NOMO-1 (cell line): ENCODE measurements around the gene RDH14.

Experiments used
- DNase-seq, 2 experiments: peaks; one replicate each; lab custom pipeline; 2025; ENCODE audit not compliant: unreplicated experiment in 2 of 2; lab: John Stamatoyannopoulos, UW

The RDH14 gene, protein sequence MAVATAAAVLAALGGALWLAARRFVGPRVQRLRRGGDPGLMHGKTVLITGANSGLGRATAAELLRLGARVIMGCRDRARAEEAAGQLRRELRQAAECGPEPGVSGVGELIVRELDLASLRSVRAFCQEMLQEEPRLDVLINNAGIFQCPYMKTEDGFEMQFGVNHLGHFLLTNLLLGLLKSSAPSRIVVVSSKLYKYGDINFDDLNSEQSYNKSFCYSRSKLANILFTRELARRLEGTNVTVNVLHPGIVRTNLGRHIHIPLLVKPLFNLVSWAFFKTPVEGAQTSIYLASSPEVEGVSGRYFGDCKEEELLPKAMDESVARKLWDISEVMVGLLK

DNA sequence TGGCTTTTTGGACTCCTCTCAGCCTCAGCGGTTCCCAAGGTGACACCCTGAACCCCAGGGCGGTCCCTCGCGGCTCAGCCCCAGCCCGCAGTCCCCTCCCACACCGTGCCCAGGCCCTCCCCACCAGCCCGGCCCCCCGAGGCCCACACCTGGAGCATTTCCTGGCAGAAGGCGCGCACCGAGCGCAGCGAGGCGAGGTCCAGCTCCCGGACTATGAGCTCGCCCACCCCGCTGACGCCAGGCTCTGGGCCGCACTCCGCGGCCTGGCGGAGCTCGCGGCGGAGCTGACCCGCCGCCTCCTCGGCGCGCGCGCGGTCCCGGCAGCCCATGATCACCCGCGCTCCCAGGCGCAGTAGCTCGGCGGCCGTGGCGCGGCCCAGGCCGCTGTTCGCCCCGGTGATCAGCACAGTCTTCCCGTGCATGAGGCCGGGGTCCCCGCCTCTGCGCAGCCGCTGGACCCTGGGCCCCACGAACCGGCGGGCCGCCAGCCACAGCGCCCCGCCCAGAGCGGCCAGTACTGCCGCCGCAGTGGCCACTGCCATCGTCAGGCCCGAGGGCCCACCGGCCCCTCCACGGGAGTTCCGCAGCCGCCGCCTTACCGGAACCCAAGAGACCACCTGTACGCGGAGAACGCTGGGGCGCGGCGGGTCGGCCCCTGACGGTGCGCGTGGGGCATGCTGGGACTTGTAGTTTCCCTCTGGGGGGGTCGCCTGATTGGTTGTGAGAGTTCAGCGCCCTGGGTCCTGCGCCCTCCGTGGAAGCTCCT, at the start of gene RDH14:
Gene RDH14, minus strand, starts transcription at position 623 of the 766 bp plus-strand sequence. Its CDS starts 81 bp downstream, at position 542.
- DNase-seq, result peak; percentile 90 to 92

DNA sequence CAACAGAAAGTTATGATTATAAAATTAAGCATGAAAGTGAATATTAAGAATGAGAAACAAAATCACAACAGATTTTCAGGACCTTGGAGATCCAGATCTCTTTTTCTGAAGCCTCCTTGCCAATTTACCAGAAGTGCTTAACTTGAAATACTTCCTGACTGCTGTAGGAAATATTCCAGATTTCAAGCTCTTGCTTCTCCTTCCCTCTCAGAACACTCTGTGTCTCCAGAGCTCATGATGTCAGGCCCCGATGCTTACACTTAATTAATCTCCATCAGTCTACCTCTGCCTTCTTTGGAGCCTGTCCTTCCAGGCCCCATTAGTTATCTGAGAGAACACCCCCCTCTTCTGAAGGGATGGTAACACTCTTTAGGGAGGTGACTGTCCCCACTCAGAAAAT, 49.6 kb upstream of the RDH14 start:
- no peak for DNase-seq

DNA sequence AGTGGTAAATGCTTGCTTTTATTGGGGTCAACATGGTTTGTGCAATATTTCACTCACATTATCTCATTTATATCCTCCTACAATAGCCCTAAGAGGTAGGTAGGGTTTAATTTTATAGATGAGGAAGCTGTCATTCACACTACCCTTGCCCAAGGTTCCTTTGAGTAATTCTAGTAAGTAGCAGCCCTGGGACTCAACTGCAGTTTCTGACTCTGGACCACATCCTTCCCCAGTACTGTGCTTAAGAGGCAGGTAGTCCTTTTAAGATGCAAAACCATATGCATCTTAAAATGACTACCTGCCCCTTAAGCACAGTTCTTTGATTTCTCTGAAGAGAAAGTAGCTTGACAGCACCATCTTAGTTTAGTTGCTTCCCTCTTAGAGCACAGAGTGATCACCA, 44.7 kb upstream of the RDH14 start:
- no peak for DNase-seq

DNA sequence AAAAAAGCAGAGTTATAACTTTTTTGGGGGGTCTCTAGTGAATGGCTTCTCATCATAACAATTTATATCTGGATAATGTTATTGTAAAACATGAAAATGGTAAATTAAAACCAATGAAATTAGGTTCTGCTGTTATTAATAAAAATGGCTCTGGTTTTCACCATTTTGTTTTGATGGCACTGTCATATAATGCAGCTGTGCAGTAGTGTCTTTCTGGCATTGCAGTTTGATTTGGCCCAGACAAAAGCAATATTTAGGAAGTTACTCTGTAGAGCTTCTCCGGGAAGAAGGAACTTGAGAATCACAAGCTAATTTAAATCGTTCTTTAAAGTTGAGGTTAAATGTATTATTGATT, 44.1 kb upstream of the RDH14 start:
- DNase-seq, result no peak

DNA sequence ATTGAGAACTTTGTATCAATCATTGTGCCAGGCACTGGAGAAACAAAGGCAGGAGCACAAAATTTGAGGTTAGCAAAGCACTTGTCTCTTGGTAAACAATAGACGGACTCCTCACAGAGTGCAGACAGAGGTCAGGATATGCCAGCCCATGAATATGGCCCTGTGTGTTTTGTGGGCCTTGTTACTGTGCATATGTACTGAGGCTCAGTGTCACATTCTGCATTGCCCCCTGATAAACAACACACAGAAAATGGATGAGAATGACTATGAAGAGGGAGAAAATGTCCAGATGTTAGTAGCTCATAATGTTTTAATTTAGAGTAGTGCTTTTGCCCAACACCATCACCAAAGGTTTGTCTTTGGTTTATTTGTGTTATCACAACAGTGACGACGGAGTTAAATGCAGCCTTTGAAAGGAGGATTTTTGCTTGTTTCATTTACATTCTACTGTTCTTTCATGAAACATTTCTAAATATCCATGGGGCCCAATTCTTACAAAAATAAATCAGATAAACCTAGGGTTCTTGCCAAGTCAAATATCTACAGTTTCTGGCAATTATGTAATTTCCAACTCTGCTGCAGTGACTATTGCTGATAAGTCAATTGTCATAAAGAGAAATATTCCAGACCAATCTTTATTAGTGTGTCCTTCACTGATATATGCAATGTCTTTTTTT, 43.5 kb upstream of the RDH14 start:
- DNase-seq, result no peak

DNA sequence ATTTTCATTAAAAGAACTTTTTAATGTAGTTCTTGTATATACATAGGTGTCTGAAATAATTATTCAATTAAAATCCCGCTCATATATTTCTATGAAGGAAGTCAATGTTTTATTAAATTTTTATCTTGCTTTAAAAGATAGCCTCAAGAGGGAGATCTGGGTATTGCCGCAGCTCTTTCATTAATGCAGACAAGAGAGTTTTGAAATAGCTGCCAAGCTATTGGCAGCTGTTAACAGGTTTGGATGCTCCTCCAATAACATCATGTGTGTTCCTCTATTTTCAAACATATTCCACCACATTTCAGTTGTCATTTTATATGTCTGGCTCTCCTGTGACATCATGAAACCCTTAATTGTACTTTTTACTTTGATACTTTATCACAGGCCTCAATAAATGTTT, 41.8 kb upstream of the RDH14 start:
- DNase-seq, result no peak

DNA sequence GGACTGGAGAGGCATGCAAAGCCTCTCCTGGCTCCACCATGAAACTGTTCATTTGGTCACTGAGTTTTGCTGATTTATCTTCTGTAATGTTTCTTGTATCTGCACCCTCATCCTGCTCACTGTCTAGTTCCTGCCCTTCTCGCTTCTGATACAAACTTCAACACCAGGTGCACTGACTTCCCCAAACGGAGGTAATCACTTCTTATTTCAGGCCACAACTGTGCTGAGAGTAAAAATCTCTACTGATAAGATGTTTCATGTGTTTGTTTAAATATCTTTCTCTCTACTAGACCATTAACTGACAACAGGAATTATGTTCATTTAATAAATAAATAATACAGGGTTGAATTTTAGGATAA, 39.8 kb upstream of the RDH14 start:
- no peak for DNase-seq

DNA sequence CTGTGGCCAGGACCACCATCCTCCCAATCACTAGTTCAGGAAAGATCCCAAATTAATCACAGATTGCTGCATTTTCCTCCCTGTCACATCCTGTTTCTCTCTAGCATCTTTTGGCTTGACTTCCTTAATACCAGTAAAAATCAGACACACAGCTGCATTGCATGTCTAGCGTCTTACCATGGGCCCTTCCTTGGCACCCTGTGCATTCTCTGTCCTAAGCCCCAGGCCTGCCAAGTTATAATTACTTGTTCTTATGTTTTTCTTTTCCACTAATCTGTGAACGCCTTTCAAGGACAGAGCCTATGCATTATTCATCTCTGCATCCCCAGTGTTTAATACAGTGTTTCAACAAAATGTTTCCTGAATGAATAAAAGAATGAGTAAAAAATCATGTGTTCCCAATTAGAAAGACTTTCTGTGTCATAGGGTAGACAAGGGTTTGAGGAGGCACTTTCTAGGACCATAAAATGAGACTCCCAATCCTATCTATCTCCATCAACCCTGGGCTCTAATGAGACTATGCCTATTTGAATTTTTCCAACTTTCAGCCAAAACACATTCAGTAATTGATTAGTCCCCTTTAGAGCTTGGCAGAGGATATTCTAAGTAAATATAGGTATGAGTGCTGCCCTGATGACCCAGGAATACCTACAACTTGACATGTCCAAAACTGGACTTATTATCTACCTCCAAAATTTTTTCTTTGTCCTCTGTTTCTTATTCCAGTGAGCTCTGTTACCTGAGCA, 39.2 kb upstream of the RDH14 start:
- DNase-seq, result no peak

DNA sequence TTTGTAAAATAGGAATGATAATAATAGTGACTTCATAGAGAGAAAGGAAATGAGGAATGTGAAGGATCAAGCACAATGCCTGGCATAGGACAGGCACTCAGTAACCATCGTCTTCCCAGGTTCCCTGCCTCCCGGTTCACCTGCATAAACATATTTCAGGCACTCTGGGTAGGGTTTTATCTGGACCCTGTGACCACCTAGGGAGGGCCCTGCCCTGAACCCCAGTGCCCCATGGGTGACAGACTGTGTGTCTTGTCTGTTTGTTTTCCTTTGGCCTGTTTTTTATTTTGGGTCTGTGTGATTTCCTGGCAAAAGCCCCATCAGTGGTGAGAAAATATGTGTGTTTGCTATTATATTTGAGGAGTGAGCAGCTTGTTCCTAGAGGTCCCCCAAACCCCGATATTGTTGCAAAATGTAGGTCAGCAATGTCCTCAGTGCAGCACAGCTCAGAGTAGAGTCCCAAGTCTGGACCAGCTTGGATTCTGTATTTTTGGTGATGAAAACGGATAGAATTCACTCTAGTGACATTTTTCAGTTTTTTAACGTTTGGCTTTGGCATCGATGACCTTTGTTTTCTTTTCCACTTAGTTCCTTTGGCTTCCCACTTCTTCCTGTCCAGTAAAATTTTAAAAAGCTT, 38.5 kb upstream of the RDH14 start:
- DNase-seq, result no peak

DNA sequence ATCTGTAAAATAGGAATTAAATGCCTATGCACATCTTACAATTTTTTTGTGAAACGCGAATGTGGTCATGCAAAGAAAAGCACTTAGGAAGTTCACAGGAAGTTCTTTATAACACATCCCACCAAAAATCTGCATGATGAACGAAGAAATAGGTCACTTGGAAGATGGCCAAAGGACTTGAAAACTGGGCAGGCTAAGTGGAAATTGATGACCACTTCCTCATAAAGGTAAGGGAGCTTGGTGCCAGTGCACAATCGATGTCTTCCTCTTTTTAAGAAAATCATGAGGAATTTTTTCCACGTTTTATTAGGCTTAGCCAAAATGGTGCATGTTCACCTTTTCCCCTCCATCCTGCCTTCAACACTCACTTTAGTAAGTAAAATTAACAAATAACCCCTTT, 37.2 kb upstream of the RDH14 start:
- no peak for DNase-seq

DNA sequence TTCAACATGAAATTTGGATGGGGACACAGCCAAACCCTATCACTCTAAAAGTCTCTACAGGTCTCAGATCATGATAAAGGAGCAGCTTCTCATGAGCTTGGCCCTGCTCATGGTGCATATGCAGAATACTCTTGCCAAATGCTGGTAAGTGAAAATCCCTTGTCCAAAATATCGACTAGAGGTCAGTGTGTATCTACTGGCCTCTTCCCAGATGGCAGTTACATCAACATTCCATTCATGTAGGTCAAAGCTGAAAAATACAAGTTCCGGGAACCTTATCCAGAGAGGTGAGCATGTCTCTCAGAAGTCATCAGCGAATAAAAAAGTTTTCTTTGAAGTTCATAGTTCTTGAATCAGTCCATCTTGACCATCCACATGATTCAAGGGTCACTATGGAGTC, 36.5 kb upstream of the RDH14 start:
- no peak for DNase-seq

DNA sequence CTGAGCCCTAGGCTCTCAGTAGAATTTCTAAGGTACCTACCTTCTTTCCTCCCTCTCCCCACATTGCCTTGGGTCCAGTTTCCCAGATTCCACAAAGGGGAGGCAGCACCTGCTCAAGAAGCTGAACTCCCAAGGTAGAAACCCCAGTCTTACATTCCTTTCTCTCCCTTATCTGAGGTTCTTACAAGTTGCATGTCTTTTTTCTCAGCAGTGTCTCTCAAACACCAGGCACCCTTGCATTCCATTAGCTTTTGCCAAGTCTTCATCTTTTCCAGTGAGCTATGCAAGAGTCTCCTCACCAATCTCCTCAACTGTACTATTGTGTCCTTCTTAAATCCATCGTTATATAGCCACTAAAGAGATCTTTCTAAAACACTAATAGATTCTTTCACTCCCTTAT, 33.0 kb upstream of the RDH14 start:
- no peak for DNase-seq

DNA sequence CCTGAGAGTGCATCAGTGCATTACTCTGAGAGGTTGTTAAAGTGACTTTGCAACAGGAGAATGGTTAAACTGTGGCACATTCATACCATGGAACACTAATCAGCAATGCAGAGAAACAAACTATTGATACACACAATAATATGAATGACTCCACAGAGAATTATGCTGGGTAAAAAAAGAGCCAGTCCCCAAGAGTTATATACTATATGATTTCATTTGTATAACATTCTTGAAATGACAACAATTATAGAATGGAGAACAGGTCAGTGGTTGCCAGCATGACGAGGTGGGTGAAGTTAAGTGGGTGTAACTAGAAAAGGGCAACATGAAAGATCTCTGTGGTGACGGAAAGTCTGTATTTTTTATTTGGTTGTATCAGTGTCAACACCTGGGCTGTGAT, 31.9 kb upstream of the RDH14 start:
- DNase-seq, result no peak

DNA sequence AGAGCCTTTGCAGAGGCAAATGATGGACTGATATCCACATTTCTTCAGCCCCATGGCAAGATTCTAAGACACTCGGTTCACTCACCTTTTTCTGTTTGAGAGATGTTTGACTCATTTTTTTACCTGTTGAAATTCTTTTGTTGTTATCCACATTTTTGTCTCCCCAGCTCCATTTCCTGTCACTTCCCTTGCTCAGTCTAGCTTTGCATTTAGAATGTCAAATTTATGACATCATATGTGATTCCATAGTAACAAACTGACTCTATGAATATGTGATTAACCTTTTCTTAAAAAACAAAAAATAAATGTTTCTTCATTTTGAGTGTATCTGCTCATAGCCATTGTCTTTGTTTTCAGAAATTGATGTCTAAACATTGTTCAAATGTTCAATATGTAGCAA, 28.9 kb upstream of the RDH14 start, which contains the start of gene NT5C1B:
Gene NT5C1B, minus strand, starts transcription at position 216 of the 400 bp plus-strand sequence. Its CDS starts 101 bp downstream, at position 115.
- DNase-seq, result no peak

DNA sequence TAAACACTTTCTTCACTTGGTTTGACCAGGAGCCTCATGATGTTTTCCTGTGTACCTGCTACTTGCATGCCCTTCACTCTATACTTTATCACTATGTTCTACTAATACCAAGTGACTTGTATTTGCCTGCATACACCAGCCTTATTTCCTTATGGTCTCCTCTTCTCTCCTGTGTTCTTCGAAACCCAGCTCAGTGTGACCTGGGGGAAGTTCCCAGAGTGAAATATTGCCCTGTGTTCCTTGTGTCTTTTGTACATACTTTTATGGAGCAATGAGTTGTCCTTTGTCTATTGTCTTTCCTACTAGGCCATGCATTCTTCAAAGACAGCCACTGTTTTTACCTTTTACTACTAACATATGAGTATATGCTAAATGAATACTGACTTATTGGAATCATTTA, 28.3 kb upstream of the RDH14 start:
- no peak for DNase-seq

DNA sequence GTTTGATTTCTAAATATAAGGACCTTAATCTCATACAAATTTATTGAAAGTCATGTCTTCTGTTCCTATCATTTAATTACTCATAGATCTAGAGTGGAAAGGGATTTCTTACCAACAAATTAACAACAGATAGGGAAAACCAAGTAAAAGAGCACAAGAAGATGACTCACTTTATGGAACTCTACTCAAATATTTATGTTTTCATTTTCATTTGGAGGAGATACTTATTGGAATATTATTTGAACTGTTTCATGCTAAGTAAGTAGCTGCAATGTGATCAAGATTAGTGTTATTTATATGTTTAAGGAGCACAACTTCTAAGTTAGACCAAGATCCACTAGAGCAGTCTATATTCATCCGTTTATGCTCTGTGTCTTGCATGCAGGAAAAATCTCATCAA, 27.6 kb upstream of the RDH14 start:
- DNase-seq, result no peak

DNA sequence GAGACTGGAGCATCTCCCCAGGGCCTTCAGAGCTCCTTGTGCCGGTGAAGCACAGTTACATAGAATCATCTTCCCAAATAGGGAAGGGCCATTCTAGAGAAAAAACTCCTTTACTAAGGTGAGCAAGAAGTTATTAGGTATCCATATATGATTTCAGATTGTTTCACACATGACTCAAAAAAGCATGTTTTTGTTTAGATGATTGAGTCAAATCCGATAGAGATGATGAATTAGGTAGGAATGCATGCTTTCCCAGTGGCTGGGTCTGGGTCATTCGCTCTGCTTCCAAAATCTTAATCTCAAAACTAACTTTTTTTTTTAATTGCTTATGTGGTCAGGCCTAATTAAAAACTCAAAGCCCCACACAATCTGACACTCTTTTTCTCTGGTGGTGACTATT, 25.1 kb upstream of the RDH14 start:
- DNase-seq, result no peak

DNA sequence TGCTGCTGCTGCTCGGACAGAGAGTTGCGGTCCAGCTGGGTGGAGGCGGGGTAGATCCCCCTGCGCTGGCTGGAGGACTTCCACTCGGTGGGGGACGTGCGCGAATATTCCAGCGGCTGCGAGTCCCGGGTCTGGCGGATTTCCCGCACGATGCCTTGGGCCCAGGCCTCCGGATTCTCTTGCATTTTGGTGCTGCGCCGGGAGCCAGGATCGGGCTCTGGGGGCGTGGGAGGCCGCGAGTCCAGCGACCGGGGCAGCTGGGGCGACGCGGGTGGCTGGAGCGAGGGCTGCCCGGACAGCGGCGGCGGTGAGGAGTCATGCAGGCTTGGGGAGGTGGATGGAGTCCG, 24.1 kb upstream of the RDH14 start:
- no peak for DNase-seq

DNA sequence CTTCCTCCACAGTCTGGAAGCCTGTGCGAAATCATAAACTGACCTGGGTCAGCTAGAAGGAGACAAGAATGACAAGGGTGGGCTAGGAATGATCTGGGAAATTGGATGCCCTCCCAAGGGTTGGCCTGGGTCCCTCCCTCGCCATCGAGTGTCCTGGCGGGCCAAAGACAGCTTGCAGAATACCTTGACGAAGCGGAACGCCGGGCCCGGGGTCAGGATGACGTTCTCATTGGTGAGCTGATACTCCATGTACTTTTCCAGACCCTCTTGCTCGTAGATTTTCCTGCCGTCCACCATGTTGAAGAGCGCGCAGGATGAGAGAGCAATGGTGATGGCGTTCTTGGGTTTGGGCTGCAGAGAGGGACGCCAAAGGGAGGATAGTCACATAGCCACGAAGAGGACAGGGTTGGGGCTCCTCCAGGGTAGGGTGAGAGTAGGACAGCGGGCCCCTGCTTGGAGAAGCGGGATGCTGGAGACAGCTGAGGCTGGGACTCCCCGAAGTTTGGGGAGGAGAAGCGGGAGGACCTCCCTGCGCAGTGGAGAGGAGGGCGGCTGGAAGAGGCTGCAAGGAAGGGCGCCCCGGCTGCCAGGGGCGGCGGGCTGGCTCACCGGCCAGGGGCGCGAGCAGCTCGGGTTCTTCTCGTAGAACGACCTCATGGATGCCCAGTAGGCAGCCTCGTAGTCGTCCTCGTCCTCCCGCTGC, 23.6 kb upstream of the RDH14 start:
- DNase-seq, result no peak

DNA sequence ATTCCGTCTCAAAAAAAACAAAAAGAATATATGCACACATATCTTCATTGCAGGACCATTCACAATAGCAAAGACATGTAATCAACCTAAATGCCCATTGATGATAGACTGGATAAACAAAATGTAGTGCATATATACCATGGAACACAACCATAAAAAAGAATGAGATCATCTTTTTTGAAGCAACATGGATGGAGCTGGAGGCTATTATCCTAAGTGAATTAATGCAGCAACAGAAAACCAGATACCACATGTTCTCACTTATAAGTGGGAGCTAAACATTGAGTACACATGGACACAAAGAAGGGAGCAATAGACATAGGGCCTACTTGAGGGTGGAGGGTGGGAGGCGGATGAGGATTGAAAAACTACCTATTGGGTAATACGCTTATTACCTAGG, 20.2 kb upstream of the RDH14 start:
- DNase-seq, result no peak
